Uterus (tissue), 4 donors: Measurements from ENCODE around the gene SNRNP35. TPM values are rescaled to one million over a fixed set of nuclear protein-coding genes. Genes with fewer than 3 reads are reported as not detected.
"Not testable (repeated sequence)": the region's sequence is repeated elsewhere in the genome, so short reads cannot be mapped to it uniquely, and the experiment has no call there.

Experiments
- DNase-seq, 2 donors: peaks; one replicate each; pipeline ENCODE4 v3.0.0-alpha.2; 2019 to 2020
- H3K27ac ChIP-seq, 2 donors: fragments of 200-600 bp; sonication (generic); 1 replicate in 1 of 2; 2 replicates in 1 of 2; pipeline ENCODE4 v1.5.1; 2016 to 2018
- H3K27me3 ChIP-seq, 2 donors: fragments of 200-600 bp; sonication (generic); one replicate each; pipeline ENCODE4 v1.5.1; 2018 to 2019; ENCODE audit warnings: control low read depth in 1 of 2
- H3K36me3 ChIP-seq, 2 donors: fragments of 200-600 bp; sonication (generic); one replicate each; pipeline ENCODE4 v1.5.1; 2019; ENCODE audit warnings: control low read depth in 1 of 2
- H3K4me1 ChIP-seq, 2 donors: fragments of 200-600 bp; sonication (generic); one replicate each; pipeline ENCODE4 v1.5.1; 2018 to 2019; ENCODE audit warnings: control low read depth in 1 of 2
- H3K4me3 ChIP-seq, 2 donors: fragments of 200-600 bp; sonication (generic); 1 replicate in 1 of 2; 2 replicates in 1 of 2; pipeline ENCODE4 v1.5.1; 2018 to 2019; ENCODE audit warnings: mild to moderate bottlenecking in 1 of 2
- H3K9me3 ChIP-seq, 2 donors: fragments of 200-600 bp; sonication (generic); one replicate each; pipeline ENCODE4 v1.5.1; 2019; ENCODE audit warnings: control low read depth in 1 of 2
- POLR2A ChIP-seq, 2 donors: fragments of 450-650 bp; IDR thresholded peaks; one replicate each; pipeline ENCODE4 v1.6.1; 2016; ENCODE audit warnings: antibody characterized with exemption in 2 of 2, mild to moderate bottlenecking in 1 of 2, moderate library complexity in 1 of 2
- intact Hi-C: fragments of 100-400 bp; cut with DNase I; formaldehyde crosslinking; loops from one replicate; pipeline ENCODE4 v1.15.1; 2023; ENCODE audit warnings: low total_unique reads
- total RNA-seq, 4 donors: library from RNA; depleted of rRNA in 3 of 4; stranded (reverse); fragments of >200 nt in 3 of 4; gene quantifications; one replicate each; pipeline versions ENCODE4 v1.1.0 to v1.2.4, GENCODE V29; 2014 to 2023
- TF ChIP-seq, protein P1 (sequence below), 4 experiments: fragments of 200-600 bp in 2 of 4; fragments of 450-650 bp in 2 of 4; sonication (generic) in 2 of 4; IDR thresholded peaks; one replicate each; pipeline ENCODE4 v1.5.1; 2016 to 2019; ENCODE audit warnings: antibody characterized with exemption in 4 of 4, mild to moderate bottlenecking in 2 of 4, moderate library complexity in 1 of 4
- donor health status: DM: yes; HTN: yes; CAD: no.

SNRNP35 gene, protein sequence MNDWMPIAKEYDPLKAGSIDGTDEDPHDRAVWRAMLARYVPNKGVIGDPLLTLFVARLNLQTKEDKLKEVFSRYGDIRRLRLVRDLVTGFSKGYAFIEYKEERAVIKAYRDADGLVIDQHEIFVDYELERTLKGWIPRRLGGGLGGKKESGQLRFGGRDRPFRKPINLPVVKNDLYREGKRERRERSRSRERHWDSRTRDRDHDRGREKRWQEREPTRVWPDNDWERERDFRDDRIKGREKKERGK
- 10 to 100 TPM in 3 of 4 donors, under 1 TPM in 1; 0.29 to 41.0 (median 24.3) TPM for total RNA-seq

DNA sequence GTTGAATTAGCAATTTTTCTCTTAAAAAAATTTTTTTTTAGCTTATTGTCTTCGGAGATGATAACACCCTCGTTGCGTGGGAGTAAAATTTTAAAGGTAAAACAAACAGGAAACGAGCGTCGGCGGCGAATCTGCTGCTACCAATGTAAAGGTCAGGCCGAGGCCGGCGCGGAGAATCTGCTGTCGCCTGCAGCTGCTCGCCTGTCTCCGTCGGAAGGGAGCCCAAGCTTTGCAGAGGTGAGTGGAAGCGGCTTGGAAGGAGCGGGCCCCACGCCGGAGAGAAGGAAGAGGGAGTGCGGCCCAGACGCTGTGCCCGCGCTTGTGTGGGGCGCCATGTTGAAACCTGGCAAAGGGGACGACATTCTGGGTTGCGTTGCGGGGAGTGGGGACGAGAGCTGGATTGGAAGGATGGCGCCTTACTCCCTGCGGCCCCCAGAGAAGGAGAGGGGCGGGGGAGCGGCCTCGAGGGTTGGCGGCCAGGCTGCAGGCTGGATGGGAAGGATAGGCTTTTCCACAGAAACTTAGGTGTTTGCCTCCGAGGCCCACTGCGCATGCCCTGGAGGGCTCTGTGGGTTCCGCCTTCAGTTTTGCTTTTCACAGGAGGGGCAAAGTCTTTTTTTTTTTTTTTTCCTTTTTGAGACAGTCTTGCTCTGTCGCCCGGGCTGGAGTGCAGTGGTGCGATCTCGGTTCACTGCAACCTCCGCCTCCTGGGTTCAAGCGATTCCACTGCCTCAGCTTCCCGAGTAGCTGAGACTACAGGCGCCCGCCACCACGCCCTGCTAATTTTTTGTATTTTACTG lies at the start of gene SNRNP35:
Gene SNRNP35, plus strand, starts transcription at position 160 of the 800 bp plus-strand sequence. CDS start 7,402 bp downstream, outside the sequence.
- H3K4me1 ChIP-seq: no peaks in the 10 kb centered on the region

DNA sequence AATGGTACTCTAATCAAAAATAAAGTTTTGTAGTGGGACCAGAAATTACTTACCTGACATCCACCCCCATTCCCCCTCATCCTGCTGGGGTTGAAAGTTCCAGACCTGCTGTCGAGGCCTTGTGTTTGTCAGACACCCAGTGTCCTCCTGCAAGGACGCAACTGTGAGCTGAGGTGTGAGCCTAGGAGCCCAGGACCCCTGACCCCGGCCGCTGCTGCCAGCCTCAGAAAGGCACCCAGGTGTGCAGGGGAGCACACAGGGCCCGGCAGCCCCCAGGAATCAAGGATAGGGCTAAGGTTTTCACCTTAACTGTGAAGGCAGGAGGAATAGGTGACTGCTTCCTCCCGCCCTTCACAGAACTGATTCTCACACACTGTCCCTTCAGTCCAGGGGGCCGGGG lies 49.3 kb upstream of the SNRNP35 start:
- H3K4me3 ChIP-seq, H3K9me3 ChIP-seq, H3K27ac ChIP-seq, H3K36me3 ChIP-seq, H3K4me1 ChIP-seq, intact Hi-C loops, DNase-seq, H3K27me3 ChIP-seq: not testable (repeated sequence)

More for the DNA sequence above, at the start of gene SNRNP35:
- Histone ChIP-seq H3K27me3 (no peaks in the 10 kb centered on the region), H3K4me3 (peak within 1 kb of the TSS; percentile 75 to 94), H3K27ac (peak within 1 kb of the TSS; percentile 96 to 99), H3K9me3 (no peaks in the 10 kb centered on the region), H3K36me3 (no peaks in the 10 kb centered on the region)
- DNase-seq: peak; percentile 80 to 82
- intact Hi-C loops: no loop called here
- peak in 1 of 2 donors; percentile 41 for TF ChIP-seq POLR2A (IDR thresholded peaks at IDR 0.05)
- TF ChIP-seq, protein P1, sequence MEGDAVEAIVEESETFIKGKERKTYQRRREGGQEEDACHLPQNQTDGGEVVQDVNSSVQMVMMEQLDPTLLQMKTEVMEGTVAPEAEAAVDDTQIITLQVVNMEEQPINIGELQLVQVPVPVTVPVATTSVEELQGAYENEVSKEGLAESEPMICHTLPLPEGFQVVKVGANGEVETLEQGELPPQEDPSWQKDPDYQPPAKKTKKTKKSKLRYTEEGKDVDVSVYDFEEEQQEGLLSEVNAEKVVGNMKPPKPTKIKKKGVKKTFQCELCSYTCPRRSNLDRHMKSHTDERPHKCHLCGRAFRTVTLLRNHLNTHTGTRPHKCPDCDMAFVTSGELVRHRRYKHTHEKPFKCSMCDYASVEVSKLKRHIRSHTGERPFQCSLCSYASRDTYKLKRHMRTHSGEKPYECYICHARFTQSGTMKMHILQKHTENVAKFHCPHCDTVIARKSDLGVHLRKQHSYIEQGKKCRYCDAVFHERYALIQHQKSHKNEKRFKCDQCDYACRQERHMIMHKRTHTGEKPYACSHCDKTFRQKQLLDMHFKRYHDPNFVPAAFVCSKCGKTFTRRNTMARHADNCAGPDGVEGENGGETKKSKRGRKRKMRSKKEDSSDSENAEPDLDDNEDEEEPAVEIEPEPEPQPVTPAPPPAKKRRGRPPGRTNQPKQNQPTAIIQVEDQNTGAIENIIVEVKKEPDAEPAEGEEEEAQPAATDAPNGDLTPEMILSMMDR (IDR thresholded peaks at IDR 0.05): no peak

DNA sequence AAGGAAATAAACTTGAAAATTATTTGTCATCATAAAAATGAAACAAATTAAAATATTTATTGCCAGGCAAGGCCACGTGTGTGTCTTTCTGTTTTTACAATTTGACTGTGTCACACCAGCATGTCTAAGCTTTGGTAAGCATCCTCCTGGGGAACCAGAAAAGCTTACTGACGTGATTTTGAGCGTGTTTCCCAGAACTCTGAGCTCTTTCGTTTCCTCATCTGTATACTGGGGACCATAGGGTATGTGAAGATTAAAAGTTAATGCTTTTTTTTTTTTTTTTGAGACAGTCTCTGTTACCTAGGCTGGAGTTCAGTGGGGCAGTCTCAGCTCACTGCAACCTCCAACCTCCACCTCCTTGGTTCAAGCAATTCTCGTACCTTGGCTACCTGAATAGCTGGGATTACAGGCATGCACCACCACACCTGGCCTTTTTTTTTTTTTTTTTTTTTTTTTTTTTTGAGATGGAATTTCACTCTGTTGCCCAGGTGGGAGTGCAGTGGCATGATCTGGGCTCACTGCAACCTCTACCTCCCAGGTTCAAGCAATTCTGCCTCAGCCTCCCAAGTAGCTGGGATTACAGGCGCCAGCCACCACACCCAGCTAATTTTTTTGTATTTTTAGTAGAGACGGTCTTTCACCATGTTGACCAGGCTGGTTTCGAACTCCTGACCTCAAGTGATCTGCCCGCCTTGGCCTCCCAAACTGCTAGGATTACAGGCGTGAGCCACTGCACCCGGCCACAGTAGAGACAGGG lies 48.5 kb upstream of the SNRNP35 start:
- DNase-seq, H3K4me3 ChIP-seq, H3K9me3 ChIP-seq, intact Hi-C loops, H3K36me3 ChIP-seq, H3K27ac ChIP-seq, H3K27me3 ChIP-seq, H3K4me1 ChIP-seq: not testable (repeated sequence)

DNA sequence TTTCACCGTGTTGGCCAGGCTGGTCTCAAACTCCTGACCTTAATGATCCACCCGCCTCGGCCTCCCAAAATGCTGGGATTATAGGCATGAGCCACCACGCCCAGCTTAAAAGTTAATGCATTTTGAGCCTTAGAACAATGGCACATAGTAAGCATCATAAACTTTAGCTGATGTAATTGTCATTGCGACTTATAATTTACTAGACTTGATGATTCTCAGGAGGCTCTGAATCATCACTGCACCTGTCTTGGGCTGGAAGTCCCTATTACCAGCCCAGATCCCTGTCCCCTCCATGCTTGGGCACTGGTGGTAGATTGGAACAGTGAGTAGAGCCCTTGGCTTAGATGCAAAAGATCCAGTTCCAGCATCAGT lies 47.9 kb upstream of the SNRNP35 start:
- DNase-seq: no peak
- no peak for TF ChIP-seq POLR2A (IDR thresholded peaks at IDR 0.05)
- TF ChIP-seq, protein P1 (IDR thresholded peaks at IDR 0.05): no peak
- H3K9me3 ChIP-seq: no peaks in the 10 kb centered on the region
- no peaks in the 10 kb centered on the region for H3K4me1 ChIP-seq
- H3K36me3 ChIP-seq: no peaks in the 10 kb centered on the region
- intact Hi-C loops: no loop called here
- H3K27ac ChIP-seq: no peak overlapping the region
- H3K4me3 ChIP-seq: no peak overlapping the region
- H3K27me3 ChIP-seq: no peaks in the 10 kb centered on the region

DNA sequence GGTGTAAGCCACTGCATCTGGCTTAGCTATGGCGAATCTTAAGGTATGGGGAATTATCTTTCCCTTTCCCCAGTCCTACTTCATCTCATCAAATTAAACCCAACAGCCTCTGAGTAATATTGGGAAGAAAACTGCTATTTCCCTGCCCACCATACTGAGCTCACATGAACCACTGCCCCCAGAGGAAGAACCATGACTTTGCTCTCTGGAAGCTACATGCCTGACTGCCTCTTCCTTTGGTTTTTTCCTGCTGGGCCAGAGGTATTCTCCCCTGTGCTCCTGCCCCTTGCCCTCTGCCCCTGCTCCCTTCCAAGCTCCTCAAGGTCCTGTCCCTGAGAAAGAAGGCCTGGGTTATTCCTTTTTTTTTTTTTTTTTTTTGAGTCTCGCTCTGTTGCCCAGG lies 36.6 kb upstream of the SNRNP35 start:
- Histone ChIP-seq H3K9me3 (no peaks in the 10 kb centered on the region), H3K36me3 (no peaks in the 10 kb centered on the region), H3K27me3 (no peaks in the 10 kb centered on the region), H3K4me1 (no peaks in the 10 kb centered on the region), H3K4me3 (no peak overlapping the region), H3K27ac (no peak overlapping the region)
- intact Hi-C loops: no loop called here
- DNase-seq: no peak
- TF ChIP-seq, protein P1 (IDR thresholded peaks at IDR 0.05): no peak
- no peak for TF ChIP-seq POLR2A (IDR thresholded peaks at IDR 0.05)
